GM12873 (cell line): ENCODE results near the gene NECAB2.

Experiments used
- TF ChIP-seq, protein P1 (sequence below): IDR thresholded peaks from 2 replicates; pipeline ENCODE4 v1.5.1; 2012; ENCODE audit warnings: low read depth, mild to moderate bottlenecking, moderate library complexity, low read length, control low read depth; ENCODE audit not compliant: insufficient read depth; ENCODE audit errors: missing control alignments

NECAB2 gene

DNA sequence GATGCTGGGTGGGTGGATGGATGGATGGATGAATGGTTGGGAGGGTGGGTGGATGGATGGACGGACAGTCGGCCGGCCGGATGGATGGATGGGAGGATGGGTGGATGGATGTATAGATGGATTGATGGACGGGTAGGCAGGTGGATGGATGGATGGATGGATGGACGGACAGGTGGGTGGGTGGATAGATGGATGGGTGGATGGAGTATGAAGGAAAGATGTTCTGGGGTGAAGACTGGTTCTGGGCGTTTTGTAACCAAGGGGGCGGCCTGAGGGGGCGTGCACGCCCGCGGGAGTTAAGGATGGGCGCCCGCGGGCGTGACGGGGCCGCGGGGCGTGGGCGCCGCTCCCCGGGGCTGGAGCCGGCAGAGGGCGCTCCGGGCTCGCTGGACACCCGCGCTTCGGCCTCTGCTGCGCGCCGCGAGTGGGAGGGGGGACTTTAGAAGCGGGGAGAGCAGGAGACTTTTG, at the start of gene NECAB2:
Gene NECAB2 (plus strand): TSS at position 407 of the 468 bp plus-strand sequence. CDS start 405 bp downstream, outside the sequence.
- TF ChIP-seq, protein P1, sequence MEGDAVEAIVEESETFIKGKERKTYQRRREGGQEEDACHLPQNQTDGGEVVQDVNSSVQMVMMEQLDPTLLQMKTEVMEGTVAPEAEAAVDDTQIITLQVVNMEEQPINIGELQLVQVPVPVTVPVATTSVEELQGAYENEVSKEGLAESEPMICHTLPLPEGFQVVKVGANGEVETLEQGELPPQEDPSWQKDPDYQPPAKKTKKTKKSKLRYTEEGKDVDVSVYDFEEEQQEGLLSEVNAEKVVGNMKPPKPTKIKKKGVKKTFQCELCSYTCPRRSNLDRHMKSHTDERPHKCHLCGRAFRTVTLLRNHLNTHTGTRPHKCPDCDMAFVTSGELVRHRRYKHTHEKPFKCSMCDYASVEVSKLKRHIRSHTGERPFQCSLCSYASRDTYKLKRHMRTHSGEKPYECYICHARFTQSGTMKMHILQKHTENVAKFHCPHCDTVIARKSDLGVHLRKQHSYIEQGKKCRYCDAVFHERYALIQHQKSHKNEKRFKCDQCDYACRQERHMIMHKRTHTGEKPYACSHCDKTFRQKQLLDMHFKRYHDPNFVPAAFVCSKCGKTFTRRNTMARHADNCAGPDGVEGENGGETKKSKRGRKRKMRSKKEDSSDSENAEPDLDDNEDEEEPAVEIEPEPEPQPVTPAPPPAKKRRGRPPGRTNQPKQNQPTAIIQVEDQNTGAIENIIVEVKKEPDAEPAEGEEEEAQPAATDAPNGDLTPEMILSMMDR, result peak; percentile 52

DNA sequence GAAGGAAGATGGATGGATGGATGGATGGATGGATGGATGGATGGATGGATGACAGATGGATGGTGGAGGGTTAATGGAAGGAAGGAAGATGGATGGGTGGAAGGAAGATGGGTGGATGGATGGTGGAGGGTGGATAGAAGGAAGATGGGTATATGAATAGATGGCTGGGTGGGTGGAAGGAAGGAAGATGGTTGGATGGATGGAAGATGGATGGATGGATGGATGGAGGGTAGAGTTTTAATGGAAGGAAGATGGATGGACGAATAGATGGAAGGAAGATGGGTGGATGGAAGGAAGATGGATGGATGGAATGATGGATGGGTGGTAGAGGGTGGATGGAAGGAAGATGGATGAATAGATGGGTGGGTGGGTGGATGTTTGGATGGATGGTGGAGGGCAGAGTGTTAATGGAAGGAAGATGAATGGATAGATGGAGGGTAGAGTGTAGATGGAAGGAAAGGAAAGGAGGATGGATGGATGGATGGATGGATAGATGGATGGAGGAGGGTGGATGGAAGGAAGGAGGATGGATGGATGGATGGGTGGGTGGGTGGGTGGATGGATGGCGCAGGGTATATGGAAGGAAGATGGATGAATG, 47.1 kb upstream of the NECAB2 start:
- TF ChIP-seq, protein P1, result no peak

DNA sequence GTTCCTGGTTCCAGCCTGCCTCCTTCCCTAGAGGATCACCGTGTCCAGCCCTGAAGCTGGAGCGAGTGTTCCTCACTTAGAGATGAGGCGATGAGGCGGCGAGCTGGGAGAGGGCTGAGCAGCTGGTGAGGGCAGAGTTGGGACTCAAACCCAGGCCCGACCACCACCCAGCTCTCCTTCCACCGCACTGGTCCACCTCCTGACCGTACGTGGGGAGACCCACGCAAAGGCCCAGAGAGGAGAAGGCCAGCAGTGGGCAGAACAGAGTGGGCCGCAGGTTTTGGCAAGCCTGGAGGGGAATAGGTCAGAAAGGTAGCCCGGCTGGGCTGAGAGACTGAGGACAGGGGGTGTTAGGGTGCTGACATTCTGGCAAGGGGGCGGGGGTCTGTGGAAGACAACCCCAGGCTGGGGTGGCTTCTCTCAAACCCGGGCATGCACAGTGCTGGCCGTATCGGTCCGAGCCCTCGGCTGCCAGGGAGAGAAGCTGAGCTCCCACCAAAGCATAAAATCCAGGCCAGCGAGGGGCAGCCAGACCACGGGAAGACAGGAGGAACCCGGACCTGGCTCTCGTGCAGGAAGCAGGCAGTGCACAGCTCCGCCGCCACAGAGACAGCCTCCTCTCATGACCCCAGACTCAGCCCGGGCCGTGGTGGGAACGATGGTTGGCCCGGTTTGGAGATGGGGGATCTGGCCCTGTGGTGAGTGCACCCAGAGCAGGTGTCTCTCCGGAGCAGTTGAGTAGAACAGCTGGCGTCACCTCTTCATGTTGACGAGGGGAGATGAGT, 44.3 kb upstream of the NECAB2 start:
- TF ChIP-seq, protein P1, result no peak

DNA sequence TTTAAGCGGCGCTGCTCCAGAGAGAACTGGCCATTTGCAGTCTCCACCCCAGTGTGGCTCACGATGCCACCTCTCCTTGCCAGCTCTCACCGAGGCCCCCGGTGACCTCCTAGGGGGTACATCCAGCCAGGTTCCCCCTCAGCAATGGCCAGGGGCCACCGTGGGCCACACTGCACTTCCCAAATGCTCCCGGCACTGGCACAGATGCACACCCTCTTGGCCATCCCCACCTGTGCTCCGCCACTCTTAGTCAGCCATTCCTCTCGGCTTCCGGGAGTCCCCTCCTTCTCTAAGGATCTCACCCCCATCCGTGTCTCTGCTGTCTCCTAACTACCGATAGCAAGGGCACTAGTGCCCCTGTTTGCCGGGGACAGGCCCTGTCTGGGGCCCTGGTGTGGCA, 43.4 kb upstream of the NECAB2 start:
- TF ChIP-seq, protein P1, result no peak

DNA sequence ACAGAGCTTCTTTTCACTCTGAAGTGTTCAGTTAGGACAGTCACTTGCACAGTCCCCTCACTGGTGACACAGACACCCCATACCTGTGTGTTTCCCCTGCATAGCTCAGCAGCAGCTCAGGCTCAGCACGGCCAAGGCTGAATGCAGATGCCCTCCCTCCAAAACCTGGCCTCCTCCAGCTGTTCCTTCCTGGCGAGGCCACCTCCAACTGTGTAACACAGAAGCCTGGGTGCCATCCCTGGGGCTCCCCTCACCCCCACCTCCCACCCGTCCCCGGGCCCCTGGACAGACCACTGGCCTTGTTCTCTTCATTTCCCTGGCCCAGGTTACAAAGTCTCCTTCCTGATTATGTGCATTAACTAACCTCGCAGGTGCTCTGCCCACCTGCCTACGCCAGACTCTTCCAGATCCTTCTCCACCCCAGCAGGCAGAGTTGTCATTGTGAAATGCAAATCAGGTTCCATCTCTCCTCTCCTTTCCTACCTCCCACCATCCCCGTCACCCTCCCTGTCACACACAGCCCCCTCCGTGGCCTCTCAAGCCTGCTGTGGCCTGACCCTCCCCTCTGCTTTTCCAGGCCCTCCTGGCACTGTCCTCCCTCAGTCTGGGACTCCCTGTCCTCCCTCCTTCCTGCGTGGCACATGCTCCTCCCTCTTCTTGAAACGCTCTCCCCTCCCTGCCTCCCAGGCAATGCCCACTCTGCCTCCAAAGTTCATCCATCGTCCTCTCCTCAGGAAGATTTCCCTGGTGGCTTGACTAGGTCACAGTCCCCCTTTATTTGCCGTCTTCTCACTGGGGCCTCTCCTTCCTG, 42.7 kb upstream of the NECAB2 start:
- TF ChIP-seq, protein P1, result no peak

DNA sequence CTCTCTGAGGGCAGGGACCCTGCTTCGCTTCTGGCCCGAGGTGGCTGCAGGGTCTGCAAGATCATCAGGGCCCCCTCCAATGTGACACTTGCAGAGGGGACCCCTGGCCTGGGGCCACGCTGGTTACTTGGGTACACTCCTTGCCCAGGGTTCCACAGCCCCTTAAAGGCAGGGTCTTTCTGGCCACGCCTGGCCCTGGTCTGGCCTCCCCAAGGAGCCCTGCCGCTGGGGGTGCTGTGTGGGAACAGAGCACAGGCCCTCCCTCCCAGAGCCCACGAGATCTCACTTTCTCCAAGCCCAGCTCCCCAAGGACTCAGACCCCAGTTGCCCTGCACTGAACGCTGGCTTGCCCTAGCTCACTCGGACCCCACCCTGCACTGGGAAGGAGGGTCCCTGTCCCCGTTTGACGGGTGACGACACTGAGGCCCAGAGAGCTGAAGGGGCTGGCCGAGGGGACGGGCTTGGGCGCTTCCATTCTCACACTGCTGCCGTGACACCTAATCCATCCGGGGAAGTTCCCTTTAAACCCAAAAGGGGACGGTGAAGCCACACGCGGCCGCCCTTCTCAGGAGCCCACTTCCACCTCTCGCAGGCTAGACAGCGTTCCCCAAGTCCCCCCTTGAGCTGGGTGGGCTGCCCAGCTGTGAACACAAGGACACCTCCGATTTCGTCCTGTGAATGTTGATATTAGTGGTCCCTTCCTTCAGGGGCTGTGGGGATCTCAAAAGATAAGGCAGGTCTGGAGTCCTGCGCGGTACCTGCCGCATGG, 41.9 kb upstream of the NECAB2 start:
- TF ChIP-seq, protein P1, result no peak
